H1 (cell line): Measurements from ENCODE around the gene HEBP1. TPM values are rescaled to one million over a fixed set of nuclear protein-coding genes. Genes with fewer than 3 reads are reported as not detected.

Experiments used
- CTCF ChIA-PET: fragments of 300-600 bp; sonication (Branson Sonifier 250); formaldehyde crosslinking; loops from one replicate; lab custom pipeline; 2021; ENCODE audit not compliant: partially characterized antibody; lab: Charles Lee
- POLR2A ChIA-PET: fragments of 300-600 bp; sonication (Branson Sonifier 250); formaldehyde crosslinking; loops from one replicate; lab custom pipeline; 2021; ENCODE audit warnings: inconsistent platforms; ENCODE audit not compliant: partially characterized antibody; lab: Charles Lee
- DNase-seq, 2 experiments: peaks; one replicate each; pipeline versions ENCODE4 v3.0.0 to v3.0.0-alpha.2; 2010 to 2022; ENCODE audit warnings: low spot score in 2 of 2, low read depth in 1 of 2, mixed read lengths in 1 of 2
- FAIRE-seq: peaks from 2 replicates; lab custom pipeline; 2011; peaks lifted over from hg19 to GRCh38; lab: Jason Lieb, UNC
- H2AFZ ChIP-seq: 2 replicates; pipeline ENCODE4 v1.8.1; 2012; ENCODE audit warnings: low read length, inconsistent platforms
- H2AK5ac ChIP-seq: 2 replicates; pipeline ENCODE4 v1.6.1; 2013; ENCODE audit warnings: low read depth, low read length
- H2BK120ac ChIP-seq: replicated peaks from 2 replicates; pipeline ENCODE3; 2013; ENCODE audit warnings: low read depth, low read length, inconsistent platforms
- H2BK12ac ChIP-seq: 2 replicates; pipeline ENCODE4 v1.6.1; 2013; ENCODE audit warnings: low read depth, low read length
- H2BK15ac ChIP-seq: 2 replicates; pipeline ENCODE4 v1.6.1; 2013; ENCODE audit warnings: low read length
- H2BK20ac ChIP-seq: 2 replicates; pipeline ENCODE4 v1.6.1; 2013; ENCODE audit warnings: low read length
- H2BK5ac ChIP-seq: 2 replicates; pipeline ENCODE4 v1.6.1; 2013; ENCODE audit warnings: low read depth, low read length
- H3K14ac ChIP-seq: 2 replicates; pipeline ENCODE4 v1.6.1; 2013; ENCODE audit warnings: inconsistent platforms; ENCODE audit not compliant: insufficient read length
- H3K18ac ChIP-seq: 2 replicates; pipeline ENCODE4 v1.6.1; 2013; ENCODE audit warnings: low read length; ENCODE audit errors: extremely low read depth
- H3K23ac ChIP-seq: 2 replicates; pipeline ENCODE4 v1.6.1; 2013; ENCODE audit warnings: inconsistent platforms; ENCODE audit not compliant: insufficient read length
- H3K23me2 ChIP-seq: 2 replicates; pipeline ENCODE4 v1.6.1; 2013; ENCODE audit warnings: low read depth, low read length
- H3K27ac ChIP-seq: 2 replicates; pipeline ENCODE4 v1.6.1; 2011; ENCODE audit warnings: low read depth, low read length, inconsistent platforms
- H3K27me3 ChIP-seq, 4 experiments: replicated peaks in 1 of 4; 1 replicate in 1 of 4; 2 replicates in 3 of 4; pipeline versions ENCODE4 v1.6.1 to v1.8.1; 2011 to 2013; ENCODE audit warnings: low read length in 3 of 4, mild to moderate bottlenecking in 3 of 4, inconsistent platforms in 2 of 4, mixed read lengths in 2 of 4, moderate library complexity in 1 of 4; ENCODE audit not compliant: control insufficient read depth in 3 of 4, insufficient read depth in 3 of 4; ENCODE audit errors: extremely low read depth in 1 of 4
- H3K36me3 ChIP-seq, 4 experiments: 2 replicates each; pipeline versions ENCODE4 v1.6.1 to v1.8.1; 2011 to 2013; ENCODE audit warnings: mild to moderate bottlenecking in 4 of 4, low read length in 3 of 4, moderate library complexity in 2 of 4, control low read depth in 1 of 4, inconsistent platforms in 1 of 4; ENCODE audit not compliant: insufficient read depth in 4 of 4, control insufficient read depth in 2 of 4
- H3K4ac ChIP-seq: replicated peaks from 2 replicates; pipeline ENCODE3; 2013; ENCODE audit warnings: low read length, low read depth, mixed read lengths, inconsistent platforms; ENCODE audit not compliant: insufficient read length
- H3K4me1 ChIP-seq, 4 experiments: replicated peaks in 1 of 4; 1 replicate in 1 of 4; 2 replicates in 3 of 4; pipeline versions ENCODE4 v1.6.1 to v1.8.1; 2011 to 2013; ENCODE audit warnings: low read length in 3 of 4, inconsistent platforms in 2 of 4, mixed read lengths in 1 of 4; ENCODE audit not compliant: insufficient read depth in 4 of 4, control insufficient read depth in 3 of 4
- H3K4me2 ChIP-seq, 2 experiments: 2 replicates each; pipeline versions ENCODE4 v1.6.1 to v1.8.1; 2011 to 2013; ENCODE audit warnings: low read depth in 2 of 2, low read length in 2 of 2, control low read depth in 1 of 2, inconsistent platforms in 1 of 2, mild to moderate bottlenecking in 1 of 2; ENCODE audit not compliant: insufficient read depth in 1 of 2
- H3K4me3 ChIP-seq, 4 experiments: fragments of 200-600, 300-600 bp in 1 of 4; sonication (generic), shearing (Covaris generic), sonication (Bioruptor Twin) in 1 of 4; 2 replicates each; pipeline versions ENCODE4 v1.5.1 to v1.8.1; 2011 to 2016; ENCODE audit warnings: low read length in 4 of 4, low read depth in 3 of 4, control low read depth in 2 of 4, inconsistent platforms in 2 of 4, mild to moderate bottlenecking in 2 of 4, mixed read lengths in 1 of 4, moderate library complexity in 1 of 4; ENCODE audit not compliant: insufficient read depth in 2 of 4; ENCODE audit errors: extremely low read depth in 1 of 4
- H3K56ac ChIP-seq: replicated peaks from 2 replicates; pipeline ENCODE3; 2013; ENCODE audit warnings: low read depth, mild to moderate bottlenecking, mixed read lengths, low read length, inconsistent platforms; ENCODE audit not compliant: insufficient read length
- H3K79me1 ChIP-seq: 2 replicates; pipeline ENCODE4 v1.6.1; 2013; ENCODE audit warnings: low read depth, low read length, control low read depth
- H3K79me2 ChIP-seq, 2 experiments: 2 replicates each; pipeline versions ENCODE4 v1.6.1 to v1.8.1; 2012 to 2013; ENCODE audit warnings: low read length in 2 of 2, mild to moderate bottlenecking in 2 of 2, inconsistent platforms in 1 of 2; ENCODE audit not compliant: insufficient read depth in 2 of 2, control insufficient read depth in 1 of 2
- H3K9ac ChIP-seq, 4 experiments: replicated peaks in 1 of 4; 1 replicate in 1 of 4; 2 replicates in 3 of 4; pipeline versions ENCODE4 v1.6.1 to v1.8.1; 2011 to 2013; ENCODE audit warnings: low read depth in 3 of 4, low read length in 3 of 4, control low read depth in 2 of 4, mild to moderate bottlenecking in 2 of 4, moderate library complexity in 2 of 4, inconsistent platforms in 1 of 4; ENCODE audit errors: extremely low read depth in 1 of 4
- H3K9me3 ChIP-seq, 2 experiments: 2 replicates each; pipeline versions ENCODE4 v1.6.1 to v1.8.1; 2012 to 2013; ENCODE audit warnings: mild to moderate bottlenecking in 2 of 2, moderate library complexity in 2 of 2, control low read depth in 1 of 2, inconsistent platforms in 1 of 2, low read depth in 1 of 2, low read length in 1 of 2, mixed read lengths in 1 of 2; ENCODE audit not compliant: insufficient read depth in 2 of 2
- H4K20me1 ChIP-seq, 2 experiments: replicated peaks in 1 of 2; 2 replicates each; pipeline versions ENCODE3 to v1.8.1; 2011 to 2013; ENCODE audit warnings: inconsistent platforms in 2 of 2, low read length in 2 of 2, mild to moderate bottlenecking in 1 of 2; ENCODE audit not compliant: insufficient read depth in 2 of 2, control insufficient read depth in 1 of 2
- H4K5ac ChIP-seq: 2 replicates; pipeline ENCODE4 v1.6.1; 2013; ENCODE audit warnings: low read length, low read depth, mixed read lengths, inconsistent platforms; ENCODE audit not compliant: insufficient read length
- H4K8ac ChIP-seq: 2 replicates; pipeline ENCODE4 v1.8.0; 2013; ENCODE audit warnings: mild to moderate bottlenecking, moderate library complexity, low read length, inconsistent platforms; ENCODE audit not compliant: insufficient read depth; ENCODE audit errors: extremely low read depth
- H4K91ac ChIP-seq: replicated peaks from 2 replicates; pipeline ENCODE3; 2013; ENCODE audit warnings: low read length, mixed read lengths, inconsistent platforms; ENCODE audit not compliant: insufficient read length
- CREB1 ChIP-seq: IDR thresholded peaks from 2 replicates; pipeline ENCODE4 v1.6.1; 2012; ENCODE audit warnings: inconsistent platforms
- EGR1 ChIP-seq: IDR thresholded peaks from 2 replicates; pipeline ENCODE4 v1.6.1; 2011; ENCODE audit warnings: low read depth, low read length, borderline replicate concordance
- HDAC6 ChIP-seq: IDR thresholded peaks from one replicate; pipeline ENCODE4 v1.7.1; 2012; ENCODE audit warnings: low read depth, mild to moderate bottlenecking, inconsistent platforms, low read length, moderate library complexity
- NRF1 ChIP-seq: IDR thresholded peaks from 2 replicates; pipeline ENCODE4 v1.6.1; 2011; ENCODE audit warnings: mild to moderate bottlenecking, low read depth, low read length, improper control_type of control experiment
- PHF8 ChIP-seq: fragments of 200-600 bp; sonication (generic); conservative IDR thresholded peaks from 2 replicates; pipeline ENCODE4 v1.7.1; 2012; ENCODE audit warnings: low read depth, mild to moderate bottlenecking, inconsistent platforms, low read length, moderate library complexity
- POLR2A ChIP-seq, 2 experiments: IDR thresholded peaks; 1 replicate in 1 of 2; 2 replicates in 1 of 2; pipeline ENCODE4 v1.6.1; 2011; ENCODE audit warnings: low read depth in 2 of 2, low read length in 2 of 2, mild to moderate bottlenecking in 2 of 2; ENCODE audit errors: control extremely low read depth in 1 of 2
- SP1 ChIP-seq: IDR thresholded peaks from 2 replicates; pipeline ENCODE4 v1.6.1; 2011; ENCODE audit warnings: low read depth, low read length
- SP2 ChIP-seq: IDR thresholded peaks from 2 replicates; pipeline ENCODE4 v1.6.1; 2012; ENCODE audit warnings: mild to moderate bottlenecking, low read length, inconsistent platforms
- SP4 ChIP-seq: IDR thresholded peaks from 2 replicates; pipeline ENCODE4 v1.6.1; 2012; ENCODE audit warnings: low read length, inconsistent platforms
- TBP ChIP-seq: IDR thresholded peaks from 2 replicates; pipeline ENCODE4 v1.6.1; 2011; ENCODE audit warnings: low read depth, low read length, improper control_type of control experiment
- TCF12 ChIP-seq: IDR thresholded peaks from 2 replicates; pipeline ENCODE4 v1.6.1; 2011; ENCODE audit warnings: low read depth, mild to moderate bottlenecking, low read length
- USF2 ChIP-seq: IDR thresholded peaks from 2 replicates; pipeline ENCODE4 v1.6.1; 2011; ENCODE audit warnings: low read length, improper control_type of control experiment
- WGBS, 2 experiments: shearing (Covaris generic) in 1 of 2; methylation state at CpG; one replicate each; pipeline versions ENCODE4 v1.1.6 to v1.1.7; 2013 to 2015; ENCODE audit warnings: low lambda C conversion rate in 2 of 2, mixed read lengths in 2 of 2, inconsistent platforms in 1 of 2, low coverage in 1 of 2, missing lambda C conversion rate in 1 of 2; ENCODE audit not compliant: insufficient replicate concordance in 2 of 2, insufficient coverage in 1 of 2, insufficient read length in 1 of 2; ENCODE audit errors: extremely low coverage in 1 of 2, missing lambda C conversion rate in 1 of 2; 5-methylcytosine and 5-hydroxymethylcytosine counted together
- polyA plus RNA-seq, 7 experiments: library from polyadenylated mRNA; depleted of rRNA in 3 of 7; stranded (reverse) in 5 of 7; unstranded in 2 of 7; fragments of >200 nt in 5 of 7; fragments of 200-250 nt in 2 of 7; gene quantifications; 1 replicate in 5 of 7; 2 replicates in 1 of 7; 4 replicates in 1 of 7; pipeline versions ENCODE4 v1.2.1 to v1.2.3, GENCODE V29; 2011 to 2013; ENCODE audit warnings: missing spikeins in 2 of 7, mixed read lengths in 2 of 7
- total RNA-seq: library from RNA; stranded (reverse); fragmentation: NEBNext Ultra II Directional; extraction: Animal tissue kit (Norgen Biotek cat#: 25700); gene quantifications from 2 replicates; pipeline ENCODE4 v1.2.1, GENCODE V29; 2021

The HEBP1 gene
- total and polyA plus RNA-seq, 2 of the 8 experiments (the other 6 are each of a cell fraction or from before 2014, with no cell fraction given): 30.8 to 56.1 TPM

GRCh38 chr12:12965836-12966235, 34.2 kb downstream of the HEBP1 start:
- no peak overlapping the region for H2AFZ ChIP-seq
- DNase-seq: no peak
- no peak overlapping the region for H4K91ac ChIP-seq
- H3K79me2 ChIP-seq: no peaks in the 10 kb centered on the region
- H2BK20ac ChIP-seq: no peak overlapping the region
- H3K4ac ChIP-seq: no peak overlapping the region
- no peak overlapping the region for H2BK120ac ChIP-seq
- H3K4me2 ChIP-seq: no peak overlapping the region
- H3K79me1 ChIP-seq: no peaks in the 10 kb centered on the region
- no peak overlapping the region for H4K5ac ChIP-seq
- peaks cover 0 to 2% (median 0%) of the 10 kb centered on the region in 4 experiments; a peak in 2 of 8 replicates for H3K36me3 ChIP-seq
- H3K56ac ChIP-seq: no peak overlapping the region
- CTCF ChIA-PET: interaction anchor here (0.7 to 1.1 kb wide), 4 partner anchors 8 to 246 kb away, joined by 3 to 5 read pairs (median 3); no protein-coding TSS in a partner anchor
- no peak overlapping the region for H2AK5ac ChIP-seq
- H2BK12ac ChIP-seq: no peak overlapping the region
- H3K9me3 ChIP-seq: no peaks in the 10 kb centered on the region
- no peaks in the 10 kb centered on the region; the same call in 1 of the 2 replicates for H3K23me2 ChIP-seq
- WGBS, 2 experiments: 85 to 100% methylated on average over 1 to 4 of the region's 4 CpGs
- POLR2A ChIA-PET: no interaction called here
- no peaks in the 10 kb centered on the region for H3K4me1 ChIP-seq
- H2BK15ac ChIP-seq: no peak overlapping the region
- no peak overlapping the region for H3K14ac ChIP-seq
- FAIRE-seq: no peak
- H2BK5ac ChIP-seq: no peak overlapping the region
- no peaks in the 10 kb centered on the region for H3K27me3 ChIP-seq
- no peak overlapping the region for H4K8ac ChIP-seq
- no peak overlapping the region for H3K18ac ChIP-seq
- no peaks in the 10 kb centered on the region for H4K20me1 ChIP-seq
- no peak overlapping the region for H3K9ac ChIP-seq
- H3K27ac ChIP-seq: no peak overlapping the region
- H3K23ac ChIP-seq: no peak overlapping the region
- no peak for TF ChIP-seq SP1
- TF ChIP-seq USF2: no peak
- no peak for TF ChIP-seq TBP
- TF ChIP-seq SP2: no peak
- TF ChIP-seq CREB1: no peak
- TF ChIP-seq EGR1: no peak
- TF ChIP-seq PHF8: no peak
- no peak for TF ChIP-seq TCF12
- no peak for TF ChIP-seq NRF1
- TF ChIP-seq HDAC6: no peak
- no peak for TF ChIP-seq POLR2A (IDR thresholded peaks at IDR 0.05; ENCODE audit: control extremely low read depth in 1 of 2, low read depth in 2 of 2, low read length in 2 of 2)
- TF ChIP-seq SP4: no peak
- no peak overlapping the region for H3K4me3 ChIP-seq
